ENCODE results near the gene CIRBP. TPM values are rescaled to one million over a fixed set of nuclear protein-coding genes. Genes with fewer than 3 reads are reported as not detected.

The CIRBP gene
- total and polyA plus RNA-seq, 9 of the 15 experiments (the other 6 are each of a cell fraction or from before 2014, with no cell fraction given), result 20.5 to 327 (median 176) TPM

DNA sequence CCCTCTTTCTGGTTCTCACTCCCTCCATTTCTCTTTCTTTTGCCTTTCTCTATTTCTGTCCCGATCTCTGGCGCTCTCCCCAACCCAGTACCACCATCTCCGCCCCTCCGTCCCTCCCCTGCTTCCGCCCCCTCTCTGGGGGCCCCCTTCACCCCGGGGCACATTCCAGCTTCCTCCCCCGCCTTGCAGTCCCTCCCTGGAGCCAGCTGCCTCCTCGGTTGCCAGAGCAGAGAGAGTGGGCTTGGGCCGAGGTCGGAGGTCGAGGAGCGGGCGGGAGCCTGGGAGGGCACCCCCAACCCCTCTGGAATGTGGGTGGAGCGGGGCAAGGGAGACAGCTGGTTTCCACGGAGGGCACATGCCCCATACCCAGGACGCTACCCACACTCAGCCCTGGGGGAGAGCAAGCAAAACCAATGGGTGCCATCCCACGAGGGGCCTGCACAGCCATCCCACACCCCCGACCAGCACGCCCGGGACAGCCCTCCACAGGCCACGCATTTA lies 6.5 kb upstream of the CIRBP start:
- Histone ChIP-seq H2AFZ (ENCODE audit: low read depth, low read length) (no peak overlapping the region), H3K36me3 (ENCODE audit: control insufficient read depth, insufficient read depth, low read length) (peaks cover 11% of the 10 kb centered on the region; the same call in 2 of the 3 replicates), H3K27ac (ENCODE audit: extremely low read depth, low read depth, low read length) (peak overlapping the region; percentile 83; the same call in 1 of the 3 replicates), H3K9me3 (replicated peaks; ENCODE audit: control insufficient read depth, insufficient read depth, low read depth, low read length) (no peaks in the 10 kb centered on the region), H4K20me1 (replicated peaks; ENCODE audit: control insufficient read depth, insufficient read depth, low read length) (0 out of 2 replicates have a peak, but pooled peaks cover 4% of the 10 kb centered on the region), H3K9me1 (ENCODE audit: control insufficient read depth, insufficient read depth, low read length) (no peaks in the 10 kb centered on the region), H3K79me2 (ENCODE audit: control insufficient read depth, insufficient read depth, low read length) (peaks cover 17% of the 10 kb centered on the region), H3K4me2 (ENCODE audit: insufficient read depth, low read length) (0 out of 2 replicates have a peak overlapping the region, but pooled peaks have one; percentile 84), H3K9ac (ENCODE audit: insufficient read depth in 1 of 2, low read depth in 2 of 2, low read length in 2 of 2) (peak overlapping the region; percentile 28 to 92; a peak in 3 of 4 replicates), H3K4me3 (no peak overlapping the region), H3K27me3 (ENCODE audit: control insufficient read depth in 2 of 2, insufficient read depth in 2 of 2, low read length in 2 of 2) (no peaks in the 10 kb centered on the region), H3K4me1 (replicated peaks in 1 of 2; ENCODE audit: control insufficient read depth in 2 of 2, insufficient read depth in 2 of 2, low read length in 2 of 2) (peaks cover 67 to 95% of the 10 kb centered on the region in 2 experiments)
- ATAC-seq (no peak), DNase-seq (ENCODE audit: extremely low read depth in 1 of 4, low spot score in 3 of 4) (no peak), FAIRE-seq (no peak)
- CTCF ChIA-PET (ENCODE audit: low intra/inter-chr PET ratio), result no interaction called here
- intact Hi-C loops (cut with micrococcal nuclease), result no loop called here
- BruUV-seq (replicated peaks), result no TSS peak
- 70% methylated on average over 4 of the region's 21 CpGs for WGBS (ENCODE audit: insufficient coverage, low coverage, missing lambda C conversion rate)
- in situ Hi-C loops (cut with MboI), result no loop called here
- TF ChIP-seq NR2C1 (IDR thresholded peaks at IDR 0.05) (no peak), NR2C1 (tag; IDR thresholded peaks at IDR 0.05) (0 out of 2 replicates have a peak, but pooled peaks have one; percentile 32), ZNF436 (CRISPR knock-in tag; IDR thresholded peaks at IDR 0.05) (no peak), EGR1 (conservative IDR thresholded peaks at IDR 0.05) (peak; percentile 71)
- TF ChIP-seq, protein P1, sequence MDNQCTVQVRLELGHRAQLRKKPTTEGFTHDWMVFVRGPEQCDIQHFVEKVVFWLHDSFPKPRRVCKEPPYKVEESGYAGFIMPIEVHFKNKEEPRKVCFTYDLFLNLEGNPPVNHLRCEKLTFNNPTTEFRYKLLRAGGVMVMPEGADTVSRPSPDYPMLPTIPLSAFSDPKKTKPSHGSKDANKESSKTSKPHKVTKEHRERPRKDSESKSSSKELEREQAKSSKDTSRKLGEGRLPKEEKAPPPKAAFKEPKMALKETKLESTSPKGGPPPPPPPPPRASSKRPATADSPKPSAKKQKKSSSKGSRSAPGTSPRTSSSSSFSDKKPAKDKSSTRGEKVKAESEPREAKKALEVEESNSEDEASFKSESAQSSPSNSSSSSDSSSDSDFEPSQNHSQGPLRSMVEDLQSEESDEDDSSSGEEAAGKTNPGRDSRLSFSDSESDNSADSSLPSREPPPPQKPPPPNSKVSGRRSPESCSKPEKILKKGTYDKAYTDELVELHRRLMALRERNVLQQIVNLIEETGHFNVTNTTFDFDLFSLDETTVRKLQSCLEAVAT (IDR thresholded peaks at IDR 0.05), result peak in 1 of 2 experiments; percentile 23; a peak in 1 of 4 replicates
- POLR2A ChIA-PET, result interaction anchor here (1.1 to 2.6 kb wide), 2 partner anchors 10 kb away, joined by 3 to 14 read pairs; no protein-coding TSS in a partner anchor

All from K562 (cell line).